Right forelimb (tissue), 1 donor: ENCODE data around the gene OR8B8.
"Not testable (repeated sequence)": the region's sequence is repeated elsewhere in the genome, so short reads cannot be mapped to it uniquely, and the experiment has no call there.

Experiments used
- DNase-seq: peaks from one replicate; pipeline ENCODE4 v3.0.0-alpha.2; 2018

The OR8B8 gene

GRCh38 chr11:124441081-124441480 lies 4.4 kb downstream of the OR8B8 start:
- no peak for DNase-seq

GRCh38 chr11:124440608-124441007 lies 4.9 kb downstream of the OR8B8 start:
- no peak for DNase-seq

GRCh38 chr11:124434699-124435098 lies 10.8 kb downstream of the OR8B8 start:
- no peak for DNase-seq

GRCh38 chr11:124429599-124429998 lies 15.9 kb downstream of the OR8B8 start:
- DNase-seq = no peak

GRCh38 chr11:124424384-124424921 lies 21.0 kb downstream of the OR8B8 start, which contains the start of gene OR8B4:
TSS of gene OR8B4 (minus strand) at chr11:124424871. CDS start at chr11:124424871, 0 bp downstream.
- DNase-seq = no peak

GRCh38 chr11:124421043-124421442 lies 24.5 kb downstream of the OR8B8 start:
- no peak for DNase-seq

GRCh38 chr11:124415356-124415923 lies 30.1 kb downstream of the OR8B8 start:
- DNase-seq = no peak

GRCh38 chr11:124409906-124410305 lies 35.6 kb downstream of the OR8B8 start:
- no peak for DNase-seq

GRCh38 chr11:124405581-124405980 lies 39.9 kb downstream of the OR8B8 start:
- DNase-seq = no peak

- DNase-seq = not testable (repeated sequence)
These were observed 42.3 kb downstream of the OR8B8 start for GRCh38 chr11:124403186-124403585.

- peak; percentile 62 for DNase-seq
These were observed 43.1 kb downstream of the OR8B8 start for GRCh38 chr11:124402326-124402922.

GRCh38 chr11:124398924-124399323 lies 46.6 kb downstream of the OR8B8 start, which contains the start of gene OR8B3:
TSS of gene OR8B3 (minus strand) at chr11:124399024. CDS start at chr11:124397351, 1,673 bp downstream.
- no peak for DNase-seq

- DNase-seq = not testable (repeated sequence)
These were observed 48.6 kb downstream of the OR8B8 start for GRCh38 chr11:124396847-124397246.

- DNase-seq = no peak
These were observed 51.1 kb downstream of the OR8B8 start for GRCh38 chr11:124394408-124394807.
